DMS 273 (cell line): ENCODE results near the gene PCGF3.
"Not testable (repeated sequence)": the region's sequence is repeated elsewhere in the genome, so short reads cannot be mapped to it uniquely, and the experiment has no call there.

Experiments
- DNase-seq: peaks from one replicate; lab custom pipeline; 2025; ENCODE audit not compliant: unreplicated experiment; lab: John Stamatoyannopoulos, UW

The PCGF3 gene

GRCh38 chr4:682490-683172 is 23.0 kb upstream of the PCGF3 start:
- no peak for DNase-seq

- no peak for DNase-seq
These were observed 22.3 kb upstream of the PCGF3 start for GRCh38 chr4:683247-683897.

GRCh38 chr4:683982-684622 is 21.5 kb upstream of the PCGF3 start:
- peak; percentile 91 for DNase-seq

- peak; percentile 74 for DNase-seq
These were observed 20.9 kb upstream of the PCGF3 start for GRCh38 chr4:684623-685327.

- DNase-seq: no peak
These were observed 19.8 kb upstream of the PCGF3 start for GRCh38 chr4:685679-686412.

- no peak for DNase-seq
These were observed 19.1 kb upstream of the PCGF3 start for GRCh38 chr4:686413-687040.

- DNase-seq: no peak
These were observed 18.3 kb upstream of the PCGF3 start for GRCh38 chr4:687048-687970.

GRCh38 chr4:687971-688853 is 17.4 kb upstream of the PCGF3 start:
- DNase-seq: no peak

- DNase-seq: no peak
These were observed 16.6 kb upstream of the PCGF3 start, which contains the start of gene SLC49A3 for GRCh38 chr4:688854-689681. TSS of gene SLC49A3 (minus strand) at chr4:689151. CDS start at chr4:689127, 24 bp downstream.

- DNase-seq: no peak
These were observed 15.9 kb upstream of the PCGF3 start for GRCh38 chr4:689723-690122.

GRCh38 chr4:692771-693554 is 12.7 kb upstream of the PCGF3 start:
- DNase-seq: no peak

GRCh38 chr4:694341-694940 is 11.2 kb upstream of the PCGF3 start:
- not testable (repeated sequence) for DNase-seq

GRCh38 chr4:699816-700580 is 5.6 kb upstream of the PCGF3 start:
- no peak for DNase-seq

- peak; percentile 21 for DNase-seq
These were observed 4.9 kb upstream of the PCGF3 start for GRCh38 chr4:700587-701264.

GRCh38 chr4:702618-703048 is 3.0 kb upstream of the PCGF3 start:
- no peak for DNase-seq
